Endometrial microvascular endothelial cells (primary cell): ENCODE data around the gene PPP1R15A. TPM values are rescaled to one million over a fixed set of nuclear protein-coding genes. Genes with fewer than 3 reads are reported as not detected.
"Not testable (repeated sequence)": the region's sequence is repeated elsewhere in the genome, so short reads cannot be mapped to it uniquely, and the experiment has no call there.

Source experiments
- in situ Hi-C: cut with HindIII; loops from 2 replicates; pipeline ENCODE4 v1.10.0; 2017; ENCODE audit warnings: low sequenced_read_pairs, low pct_unique_long_range_greater_than_20kb; ENCODE audit errors: inconsistent ontology term
- total RNA-seq: library from RNA; depleted of rRNA; stranded (reverse); fragments of >200 nt; gene quantifications from one replicate; pipeline ENCODE4 v1.2.3, GENCODE V29; 2015; ENCODE audit errors: inconsistent ontology term

The PPP1R15A gene
- total RNA-seq, 1 donor from 2014 or later = 56.0 TPM

GRCh38 chr19:48878196-48879024 is 6.2 kb downstream of the PPP1R15A start:
- in situ Hi-C loops = no loop called here

GRCh38 chr19:48879025-48879637 is 6.9 kb downstream of the PPP1R15A start:
- in situ Hi-C loops = no loop called here

- in situ Hi-C loops = not testable (repeated sequence)
Observed at GRCh38 chr19:48879696-48880095, 7.5 kb downstream of the PPP1R15A start.

- in situ Hi-C loops = no loop called here
Observed at GRCh38 chr19:48881741-48882657, 9.8 kb downstream of the PPP1R15A start.

- in situ Hi-C loops = no loop called here
Observed at GRCh38 chr19:48883726-48884125, 11.5 kb downstream of the PPP1R15A start.

- in situ Hi-C loops = no loop called here
Observed at GRCh38 chr19:48887861-48888612, 15.8 kb downstream of the PPP1R15A start.

GRCh38 chr19:48889496-48889895 is 17.3 kb downstream of the PPP1R15A start:
- in situ Hi-C loops = not testable (repeated sequence)

GRCh38 chr19:48890551-48890950 is 18.3 kb downstream of the PPP1R15A start:
- in situ Hi-C loops = no loop called here

- in situ Hi-C loops = no loop called here
Observed at GRCh38 chr19:48895226-48895625, 23.0 kb downstream of the PPP1R15A start.

GRCh38 chr19:48896191-48896720 is 24.0 kb downstream of the PPP1R15A start:
- in situ Hi-C loops = no loop called here

GRCh38 chr19:48897181-48897580 is 25.0 kb downstream of the PPP1R15A start:
- in situ Hi-C loops = no loop called here

GRCh38 chr19:48899386-48899749 is 27.1 kb downstream of the PPP1R15A start:
- in situ Hi-C loops = not testable (repeated sequence)

- in situ Hi-C loops = no loop called here
Observed at GRCh38 chr19:48899781-48900476, 27.7 kb downstream of the PPP1R15A start, which contains the start of gene NUCB1. TSS of gene NUCB1 (plus strand) at chr19:48900312. CDS start at chr19:48900797, 485 bp downstream.

- in situ Hi-C loops = no loop called here
Observed at GRCh38 chr19:48900477-48901406, 28.5 kb downstream of the PPP1R15A start.

- in situ Hi-C loops = not testable (repeated sequence)
Observed at GRCh38 chr19:48902291-48902690, 30.1 kb downstream of the PPP1R15A start.

GRCh38 chr19:48903788-48904187 is 31.6 kb downstream of the PPP1R15A start:
- in situ Hi-C loops = not testable (repeated sequence)

- in situ Hi-C loops = no loop called here
Observed at GRCh38 chr19:48905664-48906063, 33.4 kb downstream of the PPP1R15A start.
